DOHH2 (cell line): Measurements from ENCODE around the gene MSGN1.

ENCODE experiments used
- CTCF ChIP-seq: fragments of 200-600 bp; sonication (generic); IDR thresholded peaks from one replicate; pipeline ENCODE4 v1.5.1; 2014; ENCODE audit warnings: antibody characterized with exemption, mild to moderate bottlenecking, low read depth, low read length; ENCODE audit not compliant: poor library complexity, severe bottlenecking
- EZH2phosphoT487 ChIP-seq: fragments of 200-600 bp; sonication (generic); IDR thresholded peaks from 2 replicates; pipeline ENCODE4 v1.6.1; 2017; ENCODE audit warnings: borderline replicate concordance, mild to moderate bottlenecking, antibody characterized with exemption, low read length, moderate library complexity, mixed read lengths

GRCh38 chr2:17799301-17800120 lies 16.7 kb upstream of the MSGN1 start:
- TF ChIP-seq CTCF, result no peak
- no peak for TF ChIP-seq EZH2phosphoT487
